ENCODE data around the gene SLC35F5.
"Not testable (repeated sequence)": the region's sequence is repeated elsewhere in the genome, so short reads cannot be mapped to it uniquely, and the experiment has no call there.

The SLC35F5 gene

DNA sequence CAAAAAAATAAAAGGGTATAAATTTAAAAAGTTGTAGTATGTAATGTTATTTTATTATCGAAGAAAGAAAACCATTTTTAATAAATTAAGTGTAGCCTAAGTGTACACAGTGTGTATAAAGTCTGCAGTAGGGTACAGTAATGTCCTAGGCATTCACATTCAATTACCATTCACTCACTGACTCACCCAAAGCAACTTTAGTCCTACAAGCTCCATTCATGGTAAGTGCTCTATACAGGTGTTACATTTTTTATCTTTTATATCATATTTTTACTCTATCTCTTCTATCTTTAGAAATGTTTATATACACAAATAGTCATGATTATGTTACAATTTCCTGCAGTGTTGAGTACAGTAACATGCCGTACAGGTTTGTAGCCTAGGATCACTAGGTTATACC is 69.9 kb downstream of the SLC35F5 start:
- TF ChIP-seq POLR2AphosphoS5 (IDR thresholded peaks at IDR 0.05; ENCODE audit: low read depth, low read length) = no peak
- no peak for TF ChIP-seq POLR2A (IDR thresholded peaks at IDR 0.05; ENCODE audit: low read depth, low read length)
- TF ChIP-seq TAF1 (IDR thresholded peaks at IDR 0.05; ENCODE audit: borderline replicate concordance, low read depth, low read length) = no peak
- no peak for DNase-seq (ENCODE audit: insufficient read length)
- FAIRE-seq = no peak

DNA sequence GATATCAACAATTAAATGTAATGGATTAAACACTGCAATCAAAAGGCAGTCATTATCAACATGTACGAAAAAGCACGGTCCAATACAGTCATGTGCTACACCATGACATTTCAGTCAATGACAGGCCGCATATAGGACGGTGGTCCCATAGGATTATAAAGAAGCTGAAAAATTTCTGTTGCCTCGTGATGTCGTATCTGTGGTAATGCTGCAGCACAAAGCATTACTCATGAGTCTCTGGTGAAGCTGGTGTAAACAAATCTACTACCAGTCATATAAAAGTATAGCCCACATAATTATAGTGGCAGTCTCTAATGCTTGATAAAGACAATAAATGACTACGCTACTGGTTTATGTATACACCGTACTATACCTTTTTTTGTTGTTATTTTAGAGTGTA is 71.0 kb downstream of the SLC35F5 start:
- DNase-seq (ENCODE audit: insufficient read length) (no peak), FAIRE-seq (no peak)
- TF ChIP-seq POLR2A (IDR thresholded peaks at IDR 0.05; ENCODE audit: low read depth, low read length) (no peak), TAF1 (IDR thresholded peaks at IDR 0.05; ENCODE audit: borderline replicate concordance, low read depth, low read length) (no peak), POLR2AphosphoS5 (IDR thresholded peaks at IDR 0.05; ENCODE audit: low read depth, low read length) (no peak)

DNA sequence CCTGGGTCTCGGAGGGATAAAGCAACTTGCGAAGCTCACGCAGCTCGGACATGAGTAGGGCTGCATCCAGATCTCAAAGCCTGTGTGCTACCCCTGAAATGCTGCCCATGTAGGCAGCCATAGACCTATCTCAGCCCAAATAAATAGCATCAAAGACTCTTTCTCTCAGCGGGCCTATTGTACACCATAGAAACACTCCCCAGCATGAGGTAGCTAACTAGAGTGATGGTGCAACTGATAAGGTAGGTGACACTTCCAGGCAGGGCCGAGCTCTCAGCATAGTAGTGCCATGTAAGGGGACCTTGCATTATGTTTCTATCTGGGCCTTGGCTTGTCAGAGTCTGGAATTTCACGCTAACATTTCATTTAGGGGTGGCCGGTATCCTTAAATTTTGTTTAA is 77.0 kb downstream of the SLC35F5 start:
- DNase-seq (ENCODE audit: insufficient read length) (no peak), FAIRE-seq (no peak)
- TF ChIP-seq POLR2AphosphoS5 (IDR thresholded peaks at IDR 0.05; ENCODE audit: low read depth, low read length) (no peak), POLR2A (IDR thresholded peaks at IDR 0.05; ENCODE audit: low read depth, low read length) (no peak), TAF1 (IDR thresholded peaks at IDR 0.05; ENCODE audit: borderline replicate concordance, low read depth, low read length) (no peak)

DNA sequence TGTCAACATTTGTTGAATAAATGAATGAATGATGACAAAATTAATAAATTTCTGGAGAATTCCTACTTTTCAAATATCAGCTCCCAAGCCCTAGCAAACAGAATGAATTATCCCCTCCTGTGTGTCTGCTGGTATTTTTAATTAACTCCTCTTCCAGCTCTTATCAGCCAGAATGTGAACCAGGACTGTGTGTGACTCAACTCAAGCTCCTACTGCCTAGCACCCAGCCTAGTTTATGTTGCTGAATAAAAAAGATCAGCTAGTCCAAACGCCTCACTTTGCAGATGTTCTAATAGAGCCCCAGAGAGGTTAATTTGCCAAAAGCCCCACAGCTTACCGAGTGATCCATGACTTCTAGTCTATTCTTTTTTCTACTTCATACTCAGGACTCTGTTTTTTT is 79.1 kb downstream of the SLC35F5 start:
- DNase-seq (ENCODE audit: insufficient read length) (no peak), FAIRE-seq (no peak)
- TF ChIP-seq POLR2AphosphoS5 (IDR thresholded peaks at IDR 0.05; ENCODE audit: low read depth, low read length) = no peak
- no peak for TF ChIP-seq POLR2A (IDR thresholded peaks at IDR 0.05; ENCODE audit: low read depth, low read length)
- no peak for TF ChIP-seq TAF1 (IDR thresholded peaks at IDR 0.05; ENCODE audit: borderline replicate concordance, low read depth, low read length)

DNA sequence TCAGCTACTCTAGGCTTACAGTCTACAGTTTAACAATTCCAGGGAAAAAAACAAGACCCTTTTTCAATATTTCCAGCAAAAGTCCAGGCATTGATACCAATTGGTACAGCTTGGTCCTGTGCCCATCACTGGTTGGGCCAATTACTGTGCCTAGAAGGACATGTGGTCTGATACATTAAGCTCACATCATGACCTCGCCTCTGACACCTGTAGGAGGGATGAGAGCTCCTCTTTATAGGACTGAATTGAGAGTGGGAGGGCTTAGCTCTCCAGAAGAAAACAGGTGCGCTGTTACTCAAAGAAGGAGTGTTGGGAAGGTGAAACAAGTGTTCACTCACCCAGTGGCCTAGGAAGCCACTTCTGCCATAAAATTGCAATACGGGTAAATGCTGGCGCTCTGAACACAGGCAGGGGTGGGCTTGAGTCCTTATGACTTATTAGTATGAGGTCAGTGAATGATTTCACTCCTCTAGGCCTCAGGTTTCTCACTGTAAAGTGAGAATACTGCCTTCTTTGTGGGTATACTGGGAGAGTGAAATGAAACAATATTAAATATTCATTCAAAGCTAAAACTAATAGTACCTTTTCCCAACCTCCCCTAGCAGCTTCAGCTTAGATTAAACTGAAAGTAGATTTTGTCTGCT is 79.7 kb downstream of the SLC35F5 start:
- TF ChIP-seq TAF1 (IDR thresholded peaks at IDR 0.05; ENCODE audit: borderline replicate concordance, low read depth, low read length) (no peak), POLR2A (IDR thresholded peaks at IDR 0.05; ENCODE audit: low read depth, low read length) (no peak), POLR2AphosphoS5 (IDR thresholded peaks at IDR 0.05; ENCODE audit: low read depth, low read length) (no peak)
- DNase-seq (ENCODE audit: insufficient read length) (no peak), FAIRE-seq (no peak)

DNA sequence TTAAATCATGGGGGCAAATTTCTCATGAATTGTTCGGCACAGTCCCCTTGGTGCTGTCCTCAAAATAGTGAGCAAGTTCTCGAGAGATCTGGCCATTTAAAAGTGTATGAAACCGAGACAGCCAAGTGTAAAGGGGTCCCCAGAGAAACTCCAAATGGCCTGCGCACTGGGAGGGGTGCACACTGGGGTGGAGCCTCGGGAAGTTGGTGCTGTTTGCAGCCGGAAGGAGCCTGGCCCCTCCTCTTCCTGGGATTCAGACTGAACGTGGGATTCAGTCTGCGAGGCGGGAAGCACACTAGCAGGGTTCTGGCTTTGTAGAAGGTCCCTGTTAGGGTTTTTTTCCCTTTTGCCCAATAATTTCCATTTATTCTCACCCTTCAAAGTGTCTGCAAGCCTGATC is 80.6 kb downstream of the SLC35F5 start:
- DNase-seq (ENCODE audit: insufficient read length) (no peak), FAIRE-seq (no peak)
- TF ChIP-seq POLR2AphosphoS5 (IDR thresholded peaks at IDR 0.05; ENCODE audit: low read depth, low read length) = no peak
- TF ChIP-seq POLR2A (IDR thresholded peaks at IDR 0.05; ENCODE audit: low read depth, low read length) = no peak
- no peak for TF ChIP-seq TAF1 (IDR thresholded peaks at IDR 0.05; ENCODE audit: borderline replicate concordance, low read depth, low read length)

DNA sequence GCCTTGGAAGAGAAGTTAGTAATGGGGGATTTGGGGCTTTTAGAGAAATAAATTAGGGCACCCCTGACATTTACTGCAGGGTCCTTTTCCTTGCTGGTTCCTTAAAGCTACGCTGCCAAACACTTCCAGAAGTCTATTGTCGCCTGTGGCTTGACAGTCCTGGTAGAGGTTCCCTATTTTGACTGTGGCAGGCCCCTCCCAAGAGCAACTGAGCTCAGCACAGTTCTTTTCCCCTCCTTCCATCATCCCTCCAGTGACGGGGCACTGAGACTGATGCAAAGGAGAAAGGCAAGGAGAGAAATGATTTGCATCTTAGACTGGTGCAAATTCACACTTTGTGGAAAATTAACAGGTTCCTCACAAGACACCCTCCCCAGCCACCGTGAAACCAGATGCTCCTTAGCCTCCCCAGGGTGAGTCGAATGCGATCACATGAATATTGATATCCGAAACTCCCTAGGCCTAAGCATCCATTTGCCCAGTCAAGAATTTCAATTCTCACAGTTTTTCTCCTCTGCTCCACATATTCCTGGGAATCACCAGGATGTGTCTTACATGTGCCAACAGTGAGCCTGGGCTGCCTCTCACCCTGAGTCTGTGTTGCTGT is 84.0 kb downstream of the SLC35F5 start:
- DNase-seq (ENCODE audit: insufficient read length) (no peak), FAIRE-seq (no peak)
- no peak for TF ChIP-seq POLR2A (IDR thresholded peaks at IDR 0.05; ENCODE audit: low read depth, low read length)
- TF ChIP-seq TAF1 (IDR thresholded peaks at IDR 0.05; ENCODE audit: borderline replicate concordance, low read depth, low read length) = no peak
- TF ChIP-seq POLR2AphosphoS5 (IDR thresholded peaks at IDR 0.05; ENCODE audit: low read depth, low read length) = no peak

DNA sequence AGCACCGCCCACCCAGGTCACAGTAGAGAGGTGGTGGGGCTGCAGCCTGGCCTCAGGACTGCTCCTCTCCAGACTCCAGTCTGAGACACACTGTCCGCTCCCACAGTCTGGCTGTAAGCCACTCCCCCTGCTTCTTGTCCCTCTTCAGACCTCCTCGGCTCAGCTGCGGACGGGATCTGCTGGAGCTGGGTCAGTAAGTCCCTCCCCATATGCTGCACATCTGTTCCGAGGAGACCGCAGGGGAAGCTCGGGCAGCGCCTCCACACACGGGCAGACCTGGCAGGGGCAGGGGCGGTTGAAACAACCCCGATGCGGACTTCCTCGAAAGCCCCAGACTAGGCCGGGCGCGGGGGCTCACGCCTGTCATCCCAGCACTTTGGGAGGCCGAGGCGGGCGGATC is 87.4 kb downstream of the SLC35F5 start:
- FAIRE-seq; DNase-seq (ENCODE audit: insufficient read length): not testable (repeated sequence)

DNA sequence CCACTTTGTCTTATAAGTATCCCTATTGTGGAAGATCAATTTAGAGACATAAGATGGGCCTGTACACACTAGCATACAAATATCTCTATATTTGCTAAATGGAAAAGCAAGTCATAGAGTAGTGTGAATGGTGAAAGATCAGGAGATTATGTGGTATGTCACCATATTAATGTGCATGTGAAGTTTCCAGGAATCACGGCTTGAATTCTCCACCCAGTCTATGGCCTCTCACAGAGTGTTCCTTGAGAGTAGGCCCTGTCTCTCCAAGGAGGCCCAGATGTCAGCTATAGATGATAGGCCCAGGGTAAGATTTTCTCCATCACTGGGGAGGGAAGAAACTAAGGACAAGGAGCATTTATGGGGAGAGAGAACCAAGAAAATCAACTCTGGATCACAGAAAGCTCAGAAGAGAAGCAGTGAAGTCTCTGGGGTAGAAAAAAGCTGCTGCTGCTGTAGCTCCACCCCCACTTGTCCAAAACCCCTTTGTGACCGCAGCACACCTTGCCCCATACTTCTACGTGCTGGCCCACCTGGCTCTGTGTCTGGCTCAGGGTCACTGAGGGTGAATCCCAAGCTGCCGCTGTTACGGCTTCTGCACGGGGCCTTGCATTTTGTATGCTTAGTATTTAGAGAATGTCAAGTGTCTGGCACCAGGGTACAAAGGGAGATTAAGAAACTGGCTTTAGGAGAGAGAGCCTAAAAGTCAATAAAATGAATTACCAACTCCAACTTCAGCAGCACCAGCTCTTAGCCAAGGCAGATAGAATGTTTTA is 91.5 kb downstream of the SLC35F5 start:
- FAIRE-seq = peak; percentile 56
- not testable (repeated sequence) for DNase-seq (ENCODE audit: insufficient read length)

DNA sequence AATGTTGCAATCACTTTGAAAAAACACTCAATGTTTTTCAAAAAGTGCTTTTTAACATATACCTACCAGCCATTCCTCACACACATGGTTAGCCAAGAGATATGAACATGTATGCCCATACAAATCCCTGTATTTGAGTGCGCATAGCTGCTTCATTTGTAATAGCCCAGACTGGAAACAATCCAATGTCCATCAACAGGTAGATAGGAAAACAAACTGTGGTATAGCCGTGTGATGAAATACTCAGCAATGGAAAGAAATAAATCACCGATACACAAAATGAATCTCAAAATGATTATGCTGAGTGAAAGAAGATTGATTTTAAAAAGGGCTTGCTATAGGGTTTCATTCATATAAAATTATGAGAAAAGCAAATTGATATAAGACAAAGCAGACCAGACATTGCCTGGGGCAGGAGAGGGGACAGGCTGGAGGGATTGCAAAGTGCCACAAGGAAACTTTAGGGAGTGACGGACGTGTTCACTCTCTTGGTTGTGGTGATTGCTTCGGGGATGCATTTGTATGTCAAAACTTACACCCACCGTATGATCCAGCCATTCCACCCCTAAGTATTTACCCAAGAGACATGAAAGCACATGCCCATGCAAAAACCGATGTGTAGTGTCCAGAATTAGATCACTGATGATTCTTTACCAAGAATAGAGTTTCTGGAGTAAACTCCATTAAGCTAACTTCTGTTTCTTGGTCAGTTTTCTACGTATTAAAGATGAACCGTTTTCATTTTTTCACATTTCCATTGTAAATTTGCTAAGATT is 93.0 kb downstream of the SLC35F5 start:
- not testable (repeated sequence) for FAIRE-seq; DNase-seq (ENCODE audit: insufficient read length)

Measured in GM12892 (cell line).